ENCODE data around the gene SUSD6.
"Not testable (repeated sequence)": the region's sequence is repeated elsewhere in the genome, so short reads cannot be mapped to it uniquely, and the experiment has no call there.

SUSD6 gene

GRCh38 chr14:69587389-69587788, 24.0 kb upstream of the SUSD6 start:
- in situ Hi-C loops (cut with MboI; ENCODE audit: low sequenced_read_pairs): loop anchor here (10.0 kb wide), 1 partner anchor 137 kb away; no protein-coding TSS in a partner anchor

- in situ Hi-C loops (cut with MboI; ENCODE audit: low sequenced_read_pairs): no loop called here
Observed at GRCh38 chr14:69591317-69591716, 20.1 kb upstream of the SUSD6 start.

GRCh38 chr14:69593018-69593677, 18.2 kb upstream of the SUSD6 start:
- in situ Hi-C loops (cut with MboI; ENCODE audit: low sequenced_read_pairs): no loop called here

GRCh38 chr14:69594846-69595245, 16.6 kb upstream of the SUSD6 start:
- in situ Hi-C loops (cut with MboI; ENCODE audit: low sequenced_read_pairs): no loop called here

- in situ Hi-C loops (cut with MboI; ENCODE audit: low sequenced_read_pairs): no loop called here
Observed at GRCh38 chr14:69595336-69595735, 16.1 kb upstream of the SUSD6 start.

- in situ Hi-C loops (cut with MboI; ENCODE audit: low sequenced_read_pairs): not testable (repeated sequence)
Observed at GRCh38 chr14:69599431-69599830, 12.0 kb upstream of the SUSD6 start.

GRCh38 chr14:69600304-69600891, 11.0 kb upstream of the SUSD6 start:
- in situ Hi-C loops (cut with MboI; ENCODE audit: low sequenced_read_pairs): no loop called here

GRCh38 chr14:69605738-69606137, 5.7 kb upstream of the SUSD6 start:
- in situ Hi-C loops (cut with MboI; ENCODE audit: low sequenced_read_pairs): no loop called here

GRCh38 chr14:69606258-69607184, 4.9 kb upstream of the SUSD6 start:
- in situ Hi-C loops (cut with MboI; ENCODE audit: low sequenced_read_pairs): no loop called here

- in situ Hi-C loops (cut with MboI; ENCODE audit: low sequenced_read_pairs): no loop called here
Observed at GRCh38 chr14:69610020-69610873, 1.1 kb upstream of the SUSD6 start.

GRCh38 chr14:69610874-69611171, 573 bp upstream of the SUSD6 start:
- in situ Hi-C loops (cut with MboI; ENCODE audit: low sequenced_read_pairs): no loop called here

GRCh38 chr14:69612014-69612782, 802 bp downstream of the SUSD6 start:
- in situ Hi-C loops (cut with MboI; ENCODE audit: low sequenced_read_pairs): no loop called here

- in situ Hi-C loops (cut with MboI; ENCODE audit: low sequenced_read_pairs): no loop called here
Observed at GRCh38 chr14:69612783-69613130, 1.4 kb downstream of the SUSD6 start.

GRCh38 chr14:69613312-69614073, 2.1 kb downstream of the SUSD6 start:
- in situ Hi-C loops (cut with MboI; ENCODE audit: low sequenced_read_pairs): no loop called here

- in situ Hi-C loops (cut with MboI; ENCODE audit: low sequenced_read_pairs): no loop called here
Observed at GRCh38 chr14:69614592-69614991, 3.2 kb downstream of the SUSD6 start.

- in situ Hi-C loops (cut with MboI; ENCODE audit: low sequenced_read_pairs): no loop called here
Observed at GRCh38 chr14:69615121-69615495, 3.7 kb downstream of the SUSD6 start.

GRCh38 chr14:69615496-69616407, 4.4 kb downstream of the SUSD6 start:
- in situ Hi-C loops (cut with MboI; ENCODE audit: low sequenced_read_pairs): no loop called here

GRCh38 chr14:69616408-69616773, 5.0 kb downstream of the SUSD6 start:
- in situ Hi-C loops (cut with MboI; ENCODE audit: low sequenced_read_pairs): no loop called here

GRCh38 chr14:69617796-69618195, 6.4 kb downstream of the SUSD6 start:
- in situ Hi-C loops (cut with MboI; ENCODE audit: low sequenced_read_pairs): no loop called here

Data from HL-60/S4 treated with retinoic acid at 250 ng/mL for 4 days and 3 days (cell line).